Fibroblast of skin of abdomen (primary cell): ENCODE measurements around the gene CRX. TPM values are rescaled to one million over a fixed set of nuclear protein-coding genes. Genes with fewer than 3 reads are reported as not detected.
A peak's percentile ranks its signal among the peaks of the same experiment; 100 is the strongest.
"Not testable (repeated sequence)": the region's sequence is repeated elsewhere in the genome, so short reads cannot be mapped to it uniquely, and the experiment has no call there.

ENCODE experiments used
- DNase-seq: peaks from one replicate; pipeline ENCODE4 v3.0.0-alpha.2; 2013
- polyA plus RNA-seq, 2 experiments: library from polyadenylated mRNA; unstranded; fragments of 120-200 nt; gene quantifications; one replicate each; pipeline ENCODE4 v1.2.1, GENCODE V29; 2013; ENCODE audit not compliant: insufficient read length in 2 of 2

CRX gene
- polyA plus RNA-seq (2013, experiment 1 of 2; ENCODE audit: insufficient read length), result not detected
- not detected for polyA plus RNA-seq (2013, experiment 2 of 2; ENCODE audit: insufficient read length)

DNA sequence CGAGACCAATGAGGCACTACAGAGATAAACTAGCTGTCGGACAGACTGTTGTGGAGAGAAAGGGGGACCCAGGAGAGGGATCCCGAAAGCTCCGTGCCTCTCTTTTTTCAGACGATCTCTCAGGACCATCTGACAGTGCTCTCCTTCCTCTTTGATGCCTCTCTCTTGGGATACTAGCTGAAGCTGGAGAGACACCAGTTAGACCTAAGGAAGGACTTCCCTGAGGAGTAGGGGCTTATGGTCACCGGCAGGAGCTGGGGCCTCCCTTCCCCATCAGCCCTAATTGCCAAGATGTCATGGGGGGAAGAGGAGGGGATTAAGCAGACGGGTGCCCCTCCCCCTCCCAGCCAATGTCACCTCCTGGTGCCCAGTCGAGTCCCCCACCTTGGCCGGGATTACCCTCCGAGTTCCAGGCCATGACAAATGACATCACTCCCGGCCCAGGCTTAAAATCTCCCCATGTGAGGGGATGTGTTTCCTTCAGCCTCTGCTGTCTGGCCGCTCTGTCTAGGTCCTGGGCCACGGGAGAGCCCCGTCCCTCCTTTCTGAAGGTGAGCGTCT, at the start of gene CRX:
CRX (plus strand) TSS at position 478 of the 561 bp plus-strand sequence. CDS start 12,507 bp downstream, outside the sequence.
- DNase-seq, result no peak

DNA sequence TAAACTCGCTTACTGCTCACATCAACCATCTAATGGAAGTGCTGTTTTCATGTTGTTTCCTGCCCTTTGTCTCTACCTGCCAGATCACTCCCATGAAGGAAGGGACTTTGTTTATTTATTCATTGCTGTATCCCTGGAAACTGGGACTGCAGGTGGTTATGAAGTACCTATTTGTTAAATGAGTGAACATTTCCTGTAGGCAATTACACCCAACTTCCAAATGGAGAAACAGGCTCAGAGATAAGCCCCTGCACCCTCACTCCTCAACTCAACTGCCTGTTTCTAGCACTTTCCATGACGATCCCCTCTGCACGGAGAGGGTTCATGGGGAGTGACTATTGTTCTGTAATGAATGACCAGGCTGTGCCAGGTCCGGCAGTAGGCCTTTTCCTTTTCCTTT, 45.2 kb upstream of the CRX start:
- DNase-seq, result no peak

DNA sequence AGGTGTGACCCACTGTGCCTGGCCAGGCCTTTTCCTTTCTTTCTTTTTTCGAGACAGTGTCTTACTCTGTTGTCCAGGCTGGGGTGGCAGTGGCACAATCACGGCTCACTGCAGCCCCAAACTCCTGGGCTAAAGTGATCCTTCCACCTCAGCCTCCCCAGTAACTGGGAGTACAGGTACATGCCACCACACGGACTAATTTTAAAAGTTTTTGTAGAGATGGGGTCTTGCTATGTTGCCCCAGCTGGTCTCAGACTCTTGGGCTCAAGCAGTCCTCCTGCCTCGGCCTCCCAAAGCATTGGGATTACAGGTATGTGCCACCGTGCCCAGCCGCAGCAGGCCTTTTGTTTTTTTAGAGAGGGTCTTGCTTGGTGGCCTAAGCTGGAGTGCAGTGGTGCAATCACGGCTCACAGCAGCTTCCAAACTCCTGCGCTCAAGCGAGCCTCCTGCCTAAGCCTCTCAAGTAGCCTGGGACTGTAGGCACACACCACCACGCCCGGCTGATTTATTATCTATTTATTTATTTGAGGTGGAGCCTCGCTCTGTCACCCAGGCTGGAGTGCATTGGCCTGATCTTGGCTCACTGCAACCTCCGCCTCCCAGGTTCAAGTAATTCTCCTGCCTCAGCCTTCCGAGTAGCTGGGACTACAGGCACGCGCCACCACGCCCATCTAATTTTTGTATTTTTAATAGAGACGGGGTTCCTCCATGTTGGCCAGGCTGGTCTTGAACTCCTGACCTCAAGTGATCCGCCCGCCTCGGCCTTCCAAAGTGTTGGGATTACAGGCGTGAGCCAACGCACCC, 44.3 kb upstream of the CRX start:
- not testable (repeated sequence) for DNase-seq

DNA sequence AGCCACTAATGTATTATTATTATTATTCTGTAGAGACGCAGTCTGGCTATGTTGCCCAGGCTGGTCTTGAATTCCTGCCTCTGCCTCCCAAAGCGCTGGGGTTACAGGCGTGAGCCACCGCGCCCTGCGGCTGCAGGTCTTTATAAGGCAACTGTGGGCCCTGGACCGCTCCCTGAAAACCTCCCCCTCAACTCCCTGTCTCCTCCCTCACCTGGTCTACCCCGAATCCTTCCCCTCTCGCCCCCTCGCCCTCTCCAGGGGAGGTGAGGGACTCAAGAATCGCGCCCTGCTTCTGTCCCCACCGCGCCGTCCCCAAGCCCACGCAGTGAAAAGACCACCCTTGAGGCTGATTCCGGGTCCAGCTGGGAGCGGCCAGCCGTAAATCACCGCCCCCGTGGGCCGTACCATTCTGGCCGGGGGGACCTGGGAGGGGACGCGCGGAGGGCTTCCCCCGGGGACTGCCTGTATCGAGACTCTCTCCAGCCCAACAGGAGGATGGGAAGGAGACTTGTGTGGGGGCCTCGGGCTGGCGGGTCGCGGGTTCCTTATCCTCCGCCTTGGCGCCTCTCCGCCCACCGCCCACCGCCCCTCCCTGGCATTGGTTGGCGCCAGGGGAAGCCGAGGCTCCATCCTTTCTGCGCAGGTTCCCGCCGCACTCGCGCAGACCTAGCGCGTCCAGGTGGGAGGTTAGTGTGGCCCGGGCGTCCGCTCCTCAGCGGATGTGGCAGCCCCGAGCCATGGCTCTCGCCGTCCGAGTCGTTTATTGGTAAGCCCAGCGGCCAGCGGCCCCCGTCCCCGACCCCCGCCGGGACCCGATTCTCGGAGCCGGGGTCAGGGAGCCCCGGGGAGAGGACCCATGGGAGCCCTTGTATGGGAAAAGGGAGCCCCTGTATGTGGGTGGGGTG, 43.4 kb upstream of the CRX start, which contains the start of gene SELENOW:
SELENOW (plus strand) TSS at position 655 of the 905 bp plus-strand sequence; CDS start at position 738, 83 bp downstream.
- peak; percentile 74 for DNase-seq

DNA sequence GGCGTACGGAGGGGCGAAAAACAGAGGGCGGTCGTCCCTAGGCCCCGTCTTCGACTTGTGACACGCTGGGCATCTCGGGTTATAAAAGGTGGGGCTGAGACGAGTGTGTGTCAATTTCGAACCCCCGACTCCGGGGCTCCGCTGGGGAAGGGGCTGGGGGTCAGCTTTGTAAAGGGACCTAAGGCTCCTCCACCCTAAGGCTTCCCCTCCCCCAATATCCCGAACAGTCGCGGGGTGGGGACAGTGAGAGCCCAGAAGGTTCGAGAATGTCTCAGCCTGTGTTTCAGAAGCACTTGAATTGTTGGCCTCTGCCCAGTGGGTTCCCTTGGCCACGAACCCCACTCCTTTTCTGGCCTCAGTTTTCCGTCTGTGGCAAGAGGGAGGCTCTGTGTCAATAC, 42.8 kb upstream of the CRX start:
- no peak for DNase-seq

DNA sequence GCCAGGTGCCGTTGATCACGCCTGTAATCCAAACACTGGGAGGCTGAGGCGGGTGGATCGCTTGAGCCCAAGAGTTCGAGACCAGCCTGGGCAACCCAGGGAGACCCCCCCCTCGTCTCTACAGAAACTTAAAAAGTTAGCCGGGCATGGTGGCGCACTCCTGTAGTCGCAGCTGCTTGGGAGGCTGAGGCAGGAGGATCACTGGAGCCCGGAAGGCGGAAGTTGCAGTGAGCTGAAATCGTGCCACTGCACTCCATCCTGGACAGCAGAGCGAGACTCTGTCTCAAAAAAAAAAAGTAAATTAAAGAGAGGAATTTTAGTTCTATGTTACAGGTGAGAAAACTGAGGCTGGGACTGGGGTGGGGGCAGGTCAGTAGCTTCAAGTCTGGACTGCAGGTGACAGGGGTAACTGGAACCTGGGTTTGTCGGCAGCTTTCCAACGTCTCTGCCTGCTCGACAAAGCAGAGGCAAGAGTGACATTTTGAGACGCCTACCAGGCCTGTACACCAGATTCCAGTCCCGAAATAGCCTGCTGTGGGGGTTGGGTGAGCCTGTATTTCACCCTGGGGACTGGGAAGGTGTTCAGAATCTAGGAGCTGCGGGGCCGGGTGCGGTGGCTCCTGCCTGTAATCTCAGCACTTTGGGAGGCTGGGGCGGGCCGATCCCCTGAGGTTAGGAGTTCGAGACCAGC, 42.1 kb upstream of the CRX start:
- DNase-seq, result peak; percentile 20

DNA sequence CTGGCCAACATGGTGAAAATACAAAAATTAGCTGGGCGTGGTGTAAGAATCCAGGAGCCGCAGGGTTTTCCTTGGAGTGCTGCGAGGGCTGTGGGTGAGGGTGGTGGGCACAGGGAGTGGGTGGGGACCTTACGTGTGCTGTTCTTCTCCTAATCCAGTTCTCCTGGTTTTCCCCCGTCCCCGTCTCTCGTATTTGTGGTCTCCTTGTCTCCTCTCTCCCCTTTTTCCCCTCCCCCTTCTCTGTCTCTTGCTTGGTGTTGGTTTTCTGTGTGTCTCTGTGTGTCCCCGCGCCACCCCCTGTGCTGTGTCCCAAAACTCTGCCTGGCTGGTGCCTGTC, 41.6 kb upstream of the CRX start:
- no peak for DNase-seq

DNA sequence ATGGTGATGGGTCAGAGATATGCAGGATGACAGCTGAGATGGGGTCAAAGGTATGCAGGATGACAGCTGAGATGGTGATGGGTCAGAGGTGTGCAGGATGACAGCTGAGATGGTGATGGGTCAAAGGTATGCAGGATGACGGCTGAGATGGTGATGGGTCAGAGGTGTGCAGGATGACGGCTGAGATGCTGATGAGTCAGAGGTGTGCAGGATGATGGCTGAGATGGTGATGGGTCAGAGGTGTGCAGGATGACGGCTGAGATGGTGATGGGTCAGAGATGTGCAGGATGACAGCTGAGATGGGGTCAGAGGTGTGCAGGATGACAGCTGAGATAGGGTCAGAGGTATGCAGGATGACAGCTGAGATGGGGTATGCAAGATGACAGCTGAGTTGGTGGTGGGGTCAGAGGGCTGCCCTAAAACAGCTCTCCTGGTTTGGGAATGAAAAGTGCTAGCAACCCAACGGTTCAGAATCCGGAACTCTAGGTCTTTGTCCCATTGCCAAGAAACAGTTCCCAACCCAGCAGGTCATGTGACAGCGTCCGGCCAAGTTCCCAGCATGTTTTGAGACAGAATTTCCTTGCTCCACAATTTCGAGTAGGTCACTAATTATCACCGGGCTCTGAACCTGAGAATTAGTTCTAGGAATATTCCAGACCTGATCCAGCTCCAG, 40.0 kb upstream of the CRX start:
- DNase-seq, result no peak

DNA sequence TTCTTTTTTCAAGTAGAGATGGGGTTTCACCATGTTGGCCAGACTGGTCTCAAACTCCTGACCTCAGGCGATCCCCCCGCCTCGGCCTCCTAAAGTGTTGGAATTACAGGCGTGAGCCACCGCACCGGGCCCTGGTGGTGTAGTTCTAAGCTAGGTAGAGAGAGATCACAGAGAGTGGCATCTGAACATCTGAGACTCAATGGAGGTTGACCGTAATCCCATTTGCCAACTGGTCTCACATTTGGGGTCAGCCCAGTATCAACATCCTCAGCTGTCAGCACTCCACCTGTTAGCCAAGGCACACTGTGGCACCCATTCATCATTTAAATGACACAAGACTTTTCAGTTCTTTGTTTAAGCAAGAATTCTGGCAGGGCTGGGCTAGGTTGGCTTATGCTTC, 35.2 kb upstream of the CRX start:
- no peak for DNase-seq

DNA sequence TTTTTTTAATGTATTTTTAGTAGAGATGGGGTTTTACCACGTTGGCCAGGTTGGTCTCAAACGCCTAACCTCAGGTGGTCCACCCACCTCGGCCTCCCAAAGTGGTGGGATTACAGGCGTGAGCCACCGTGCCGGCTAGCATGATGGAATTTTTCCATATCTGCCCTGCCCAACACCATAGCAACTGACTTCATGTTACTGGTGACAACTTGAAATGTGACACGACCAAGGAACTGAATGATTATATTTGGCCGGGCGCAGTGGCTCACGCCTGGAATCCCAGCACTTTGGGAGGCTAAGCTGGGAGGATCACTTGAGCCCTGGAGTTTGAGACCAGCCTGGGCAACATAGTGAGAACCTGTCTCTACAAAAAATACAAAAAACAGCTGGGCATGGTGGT, 34.4 kb upstream of the CRX start:
- DNase-seq, result not testable (repeated sequence)

DNA sequence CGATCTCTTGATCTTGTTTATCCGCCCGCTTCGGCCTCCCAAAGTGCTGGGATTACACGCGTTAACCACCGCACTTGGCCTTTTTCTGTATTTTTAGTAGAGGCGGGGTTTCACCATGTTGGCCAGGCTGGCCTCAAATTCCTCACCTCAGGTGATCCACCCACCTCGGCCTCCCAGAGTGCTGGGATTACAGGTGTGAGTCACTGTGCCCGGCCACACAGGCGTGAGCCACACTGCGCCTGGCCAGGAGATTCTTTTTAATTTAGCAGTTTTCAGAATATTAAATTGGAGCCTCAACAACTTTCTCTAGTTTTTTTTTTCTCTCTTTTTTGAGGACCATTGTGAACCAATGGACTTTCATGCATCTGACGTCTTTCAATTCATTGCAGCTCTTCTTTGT, 31.9 kb upstream of the CRX start:
- DNase-seq, result not testable (repeated sequence)

DNA sequence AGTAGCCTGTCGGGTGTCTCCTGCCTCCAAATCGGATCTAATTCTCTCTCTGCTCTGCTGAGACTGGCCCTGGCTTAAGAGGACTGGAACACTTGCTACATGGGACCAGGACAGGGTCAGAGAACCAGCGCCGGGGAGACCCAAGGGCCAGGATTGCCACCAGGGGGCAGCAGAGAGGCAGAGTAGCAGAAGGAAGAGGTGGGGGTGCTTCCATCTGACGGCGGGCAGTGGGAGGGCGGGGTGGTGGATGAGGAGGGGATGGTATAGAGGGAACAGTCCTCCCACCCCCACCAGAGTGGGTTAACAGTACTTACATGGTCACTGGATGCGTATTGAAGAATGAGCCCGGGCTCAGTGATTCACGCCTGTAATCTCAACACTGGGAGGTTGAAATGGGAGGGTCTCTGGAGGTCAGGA, 31.3 kb upstream of the CRX start:
- DNase-seq, result peak; percentile 63

DNA sequence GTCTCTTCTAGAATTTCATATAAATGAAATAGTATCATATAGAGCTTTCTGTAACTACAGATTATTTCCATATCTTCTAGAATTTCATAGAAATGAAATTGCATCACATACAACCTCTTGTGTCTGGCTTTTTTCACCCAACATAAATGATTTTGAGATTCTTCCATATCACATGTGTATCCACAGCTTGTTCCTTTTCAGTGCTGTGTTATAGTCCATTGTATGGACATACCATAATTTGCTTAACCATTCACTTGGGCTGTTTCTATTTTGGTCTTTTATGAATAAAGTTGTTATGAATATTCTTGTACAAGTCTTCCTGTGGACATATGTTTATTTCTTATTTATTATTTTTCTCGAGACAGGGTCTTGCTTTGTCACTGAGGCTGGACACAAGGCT, 29.1 kb upstream of the CRX start:
- no peak for DNase-seq

DNA sequence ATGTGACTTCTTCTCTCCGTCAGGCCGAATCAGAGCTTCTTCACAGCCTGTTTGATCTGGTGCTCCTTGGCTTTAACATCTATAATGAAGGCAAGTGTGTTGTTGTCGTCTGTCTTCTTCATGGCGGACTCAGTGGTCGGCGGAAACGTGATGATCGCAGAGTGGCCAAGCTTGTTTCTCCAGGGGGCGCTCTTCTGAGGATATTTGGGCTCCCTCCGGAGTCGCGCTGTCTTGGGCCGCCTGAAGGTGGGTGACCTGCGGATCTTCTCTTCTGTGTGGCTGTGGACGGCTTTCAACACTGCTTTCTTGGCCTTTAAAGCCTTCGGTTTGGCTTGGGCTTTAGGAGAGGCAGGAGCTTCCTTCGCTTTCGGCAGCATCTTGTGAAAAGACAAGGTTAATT, 27.2 kb upstream of the CRX start:
- DNase-seq, result no peak

DNA sequence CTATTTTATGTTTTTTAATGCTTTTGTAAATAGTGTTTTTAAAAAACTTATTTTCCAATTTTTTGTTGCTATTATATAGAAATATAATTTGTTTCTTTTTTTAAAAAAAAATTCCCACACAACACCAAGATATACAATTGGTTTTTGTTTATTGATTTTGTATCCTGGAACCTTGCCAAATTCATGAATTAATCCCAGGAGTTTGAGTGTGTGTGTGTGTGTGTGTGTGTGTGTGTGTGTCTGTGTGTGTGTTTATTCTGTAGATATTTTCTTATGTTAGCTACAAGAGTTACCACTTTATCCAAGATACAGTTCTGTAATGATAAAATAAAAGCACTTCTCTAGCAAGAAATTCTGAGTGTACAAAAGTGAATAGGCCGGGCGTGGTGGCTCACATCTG, 25.0 kb upstream of the CRX start:
- no peak for DNase-seq

DNA sequence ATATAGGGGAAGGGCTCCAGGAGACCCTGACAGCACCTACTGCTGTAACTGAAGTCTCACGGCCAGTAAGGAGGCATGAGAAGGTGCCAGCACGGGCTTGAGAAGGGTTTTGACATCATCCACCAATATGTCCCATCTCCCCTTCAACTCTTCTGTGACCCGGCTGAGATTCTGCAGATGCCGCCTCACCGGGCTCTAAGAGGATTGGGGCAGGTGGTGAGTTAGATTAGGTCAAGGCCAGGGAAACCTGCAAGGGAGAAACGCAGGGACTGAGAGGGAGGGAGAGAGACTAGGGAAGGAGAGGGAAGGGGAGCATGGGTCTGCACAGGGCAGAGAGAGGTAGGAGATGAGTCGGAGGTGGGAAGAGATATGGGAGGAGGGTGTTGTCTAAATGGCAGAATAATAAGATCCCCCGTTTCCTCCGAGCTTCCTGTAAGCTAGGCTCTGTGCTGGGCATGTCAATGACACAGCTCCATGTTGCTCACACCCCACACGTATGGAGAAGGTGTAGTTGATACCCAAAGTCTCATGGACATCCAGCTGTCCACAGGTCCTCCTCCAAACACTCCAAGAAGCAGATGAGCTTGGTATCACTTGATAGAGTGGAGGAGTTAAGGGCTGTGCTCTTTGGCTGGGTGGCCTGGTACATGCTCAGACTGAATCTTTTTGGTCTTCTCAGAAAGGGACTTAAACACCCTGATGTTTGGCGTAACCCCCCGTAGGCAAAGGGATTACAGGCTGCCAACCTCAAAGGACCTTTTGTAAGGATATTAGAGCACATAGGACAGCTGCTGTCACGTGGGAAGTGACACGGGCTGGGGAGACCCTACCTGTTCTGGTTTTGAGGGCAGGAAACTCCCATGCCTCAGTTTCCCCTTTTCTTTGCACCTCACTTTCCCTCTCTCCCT, 23.5 kb upstream of the CRX start:
- DNase-seq, result no peak

DNA sequence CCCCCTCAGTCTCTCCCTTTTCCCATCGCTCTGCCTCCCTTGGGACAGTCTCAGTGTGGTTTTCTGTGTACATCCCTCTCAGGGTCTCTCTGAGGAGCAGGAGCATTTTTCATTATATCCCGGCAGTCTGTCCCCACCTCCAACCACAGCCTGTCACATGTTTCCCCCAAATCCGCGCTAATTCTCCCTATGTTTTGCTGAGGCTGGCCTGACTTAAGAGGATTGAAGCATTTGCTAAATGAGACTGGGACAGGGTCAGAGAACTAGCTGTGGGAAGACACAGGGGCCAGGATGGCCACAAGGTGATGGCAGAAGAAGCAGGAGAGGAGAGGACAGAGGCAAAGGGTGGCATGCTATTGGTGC, 22.9 kb upstream of the CRX start:
- no peak for DNase-seq

DNA sequence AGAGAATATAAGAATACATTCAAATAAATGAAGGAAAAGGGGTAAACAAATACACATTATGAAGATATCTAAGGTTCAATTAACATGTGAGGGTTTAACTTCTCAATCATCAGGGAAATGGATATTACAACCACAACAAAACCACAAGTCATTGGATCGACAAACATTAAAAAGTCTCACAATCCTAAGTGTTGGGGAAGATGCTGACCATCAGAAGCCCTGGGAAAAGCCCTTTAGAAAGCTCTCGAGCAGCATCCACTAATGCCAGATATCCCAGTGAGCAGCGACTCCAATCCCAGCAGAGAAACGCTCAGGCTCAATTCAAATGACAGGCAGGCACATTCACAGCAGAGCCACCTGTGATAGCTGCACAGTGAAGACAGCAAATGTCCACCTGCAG, 20.5 kb upstream of the CRX start:
- DNase-seq, result no peak

DNA sequence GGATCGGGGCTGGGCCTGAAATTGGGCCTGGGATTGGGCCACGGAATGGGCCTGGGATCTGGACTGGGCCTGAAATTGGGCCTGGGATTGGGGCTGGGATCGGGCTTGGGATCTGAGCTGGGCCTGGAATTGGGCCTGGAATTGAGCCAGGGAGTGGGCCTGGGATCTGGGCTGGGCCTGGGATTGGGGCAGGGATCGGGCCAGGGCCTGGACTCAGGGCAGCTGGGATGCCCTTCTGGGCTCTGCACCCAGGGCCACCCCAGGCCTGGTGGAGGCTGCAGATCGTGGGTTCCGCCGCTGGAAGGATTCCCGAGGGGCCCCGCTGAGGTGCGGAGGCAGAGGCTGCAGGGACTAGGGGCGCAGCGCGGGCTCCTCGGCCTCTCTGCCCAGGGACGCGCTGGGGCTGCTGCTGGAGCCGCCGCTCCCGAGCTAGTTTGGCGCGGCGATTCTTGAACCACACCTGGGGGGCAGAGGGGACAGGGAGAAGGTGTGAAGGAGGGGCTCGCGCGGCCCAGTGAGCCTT, 19.2 kb upstream of the CRX start:
- no peak for DNase-seq

DNA sequence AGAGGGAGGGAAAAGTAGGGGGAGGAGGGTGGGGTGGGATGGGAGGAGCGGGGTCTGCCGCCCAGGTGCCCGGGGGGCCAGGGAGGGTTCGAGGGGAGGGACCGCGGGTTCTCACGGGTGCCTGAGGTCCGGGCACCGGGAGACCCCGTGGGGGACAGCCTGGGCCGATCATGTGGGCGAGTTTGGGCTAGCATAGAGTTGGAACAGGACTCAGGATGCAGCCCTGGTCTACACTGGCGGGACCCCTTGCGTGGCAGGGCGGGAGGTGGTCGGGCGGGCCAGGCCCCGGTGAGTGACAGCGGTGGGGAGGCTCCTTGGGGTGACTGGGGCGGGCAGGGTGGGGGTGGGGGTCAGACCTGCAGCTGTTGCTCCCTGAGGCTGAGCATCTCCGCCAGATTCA, 18.6 kb upstream of the CRX start:
- DNase-seq, result not testable (repeated sequence)

DNA sequence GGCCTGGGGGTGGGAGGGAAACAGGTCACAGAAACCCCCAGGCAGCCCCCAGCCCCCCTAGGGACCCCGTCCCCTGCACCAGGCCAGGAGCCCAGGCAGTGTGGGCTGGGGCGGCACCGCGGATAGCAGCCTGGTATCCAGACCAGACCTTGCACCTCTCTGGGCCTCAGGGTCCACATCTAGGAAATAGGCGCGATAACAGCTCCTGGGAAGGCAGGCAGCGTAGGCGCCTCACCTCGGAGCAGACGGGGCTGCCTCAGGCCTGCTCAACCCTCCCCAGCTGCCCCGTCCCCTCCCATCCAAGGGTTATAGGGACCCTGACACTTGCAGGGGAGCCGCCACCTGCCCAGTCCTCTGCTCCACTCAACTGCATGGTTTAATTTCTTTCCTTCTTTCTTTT, 18.1 kb upstream of the CRX start:
- DNase-seq, result not testable (repeated sequence)
